A549 (cell line): Measurements from ENCODE around the gene IRAK1. TPM values are rescaled to one million over a fixed set of nuclear protein-coding genes. Genes with fewer than 3 reads are reported as not detected.

Source experiments
- ATAC-seq, 2 experiments: fragments of 200-7000 bp in 1 of 2; fragments of >200 bp in 1 of 2; cut with Nextera tagmentation in 1 of 2; cut with Tn5 transposase in 1 of 2; 3 replicates each; pipeline versions ENCODE4 v1.8.0 to v1.9.1; 2018 to 2020; ENCODE audit warnings: mild to moderate bottlenecking in 1 of 2, moderate library complexity in 1 of 2
- CTCF ChIA-PET: fragments of 300-600 bp; sonication (Branson Sonifier 250); formaldehyde crosslinking; extraction: SDS; loops from one replicate; lab custom pipeline; 2021; ENCODE audit warnings: antibody characterized with exemption, inconsistent platforms; lab: Yijun Ruan, JAX
- POLR2A ChIA-PET: fragments of 350-600 bp; formaldehyde crosslinking; extraction: SDS; loops from one replicate; lab custom pipeline; 2021; ENCODE audit warnings: antibody characterized with exemption, inconsistent platforms; lab: Yijun Ruan, JAX
- DNase-seq, 2 experiments: peaks; one replicate each; pipeline versions ENCODE4 v3.0.0 to v3.0.0-alpha.2; 2011 to 2016; ENCODE audit warnings: low read depth in 1 of 2, low spot score in 1 of 2
- FAIRE-seq: peaks from 2 replicates; lab custom pipeline; 2011; peaks lifted over from hg19 to GRCh38; lab: Jason Lieb, UNC
- H3K27ac ChIP-seq, 2 experiments: fragments of >200 bp; sonication (Bioruptor Twin); formaldehyde crosslinking; 3 replicates each; pipeline ENCODE4 v1.5.1; 2016 to 2017
- H3K4me1 ChIP-seq: fragments of >200 bp; sonication (Bioruptor Twin); formaldehyde crosslinking; 3 replicates; pipeline ENCODE4 v1.6.1; 2016
- H3K4me2 ChIP-seq: fragments of >200 bp; sonication (Bioruptor Twin); formaldehyde crosslinking; 3 replicates; pipeline ENCODE4 v1.6.1; 2016
- H3K4me3 ChIP-seq: fragments of >200 bp; sonication (Bioruptor Twin); formaldehyde crosslinking; 3 replicates; pipeline ENCODE4 v1.5.1; 2016
- H3K9me3 ChIP-seq: fragments of >200 bp; sonication (Bioruptor Twin); formaldehyde crosslinking; 3 replicates; pipeline ENCODE4 v1.6.1; 2016
- BCL3 ChIP-seq: fragments of >200 bp; sonication (Bioruptor Twin); formaldehyde crosslinking; IDR thresholded peaks from 3 replicates; pipeline ENCODE4 v1.6.1; 2016
- CBX2 ChIP-seq: fragments of 200-600 bp; sonication (generic); IDR thresholded peaks from 2 replicates; pipeline ENCODE4 v1.6.1; 2016; ENCODE audit warnings: low read depth, mild to moderate bottlenecking, borderline replicate concordance
- CBX8 ChIP-seq: fragments of 200-600 bp; sonication (generic); IDR thresholded peaks from 2 replicates; pipeline ENCODE4 v1.6.1; 2016
- CTCF ChIP-seq: fragments of >200 bp; sonication (Bioruptor Twin); formaldehyde crosslinking; IDR thresholded peaks from 3 replicates; pipeline ENCODE4 v1.5.1; 2016
- ELK1 ChIP-seq: fragments of 150-350 bp; IDR thresholded peaks from 2 replicates; pipeline ENCODE4 v1.6.1; 2014; ENCODE audit warnings: low read depth, mild to moderate bottlenecking, low read length
- EP300 ChIP-seq, 2 experiments: fragments of >200 bp; sonication (Bioruptor Twin); formaldehyde crosslinking; IDR thresholded peaks; 2 replicates in 1 of 2; 3 replicates in 1 of 2; pipeline ENCODE4 v1.6.1; 2016 to 2017
- ESRRA ChIP-seq: fragments of 150-350 bp; IDR thresholded peaks from 2 replicates; pipeline ENCODE4 v1.6.1; 2014; ENCODE audit warnings: mild to moderate bottlenecking, low read length, borderline replicate concordance
- HEYL ChIP-seq: fragments of 250-450 bp; sonication (Bioruptor Pico); IDR thresholded peaks from 2 replicates; pipeline ENCODE4 v1.8.0; 2021; ENCODE audit warnings: mild to moderate bottlenecking, moderate library complexity
- HOXB5 ChIP-seq: fragments of 250-450 bp; sonication (Bioruptor Pico); IDR thresholded peaks from 2 replicates; pipeline ENCODE4 v1.5.0; 2020; ENCODE audit warnings: mild to moderate bottlenecking, moderate library complexity
- JUN ChIP-seq, 2 experiments: fragments of >200 bp; sonication (Bioruptor Twin); formaldehyde crosslinking; IDR thresholded peaks; 2 replicates in 1 of 2; 3 replicates in 1 of 2; pipeline ENCODE4 v1.6.1; 2016 to 2017
- JUNB ChIP-seq: fragments of >200 bp; sonication (Bioruptor Twin); formaldehyde crosslinking; IDR thresholded peaks from 2 replicates; pipeline ENCODE4 v1.6.1; 2016
- NFE2L2 ChIP-seq: fragments of 150-350 bp; conservative IDR thresholded peaks from 2 replicates; pipeline ENCODE4 v1.6.1; 2014; ENCODE audit warnings: low read length
- NR3C1 ChIP-seq: fragments of >200 bp; sonication (Bioruptor Twin); formaldehyde crosslinking; IDR thresholded peaks from 3 replicates; pipeline ENCODE4 v1.6.1; 2017
- RCOR1 ChIP-seq: fragments of 150-350 bp; IDR thresholded peaks from 2 replicates; pipeline ENCODE4 v1.6.1; 2014; ENCODE audit warnings: antibody characterized with exemption, low read length, low read depth
- RNF2 ChIP-seq: fragments of 200-600 bp; sonication (generic); IDR thresholded peaks from 2 replicates; pipeline ENCODE4 v1.6.1; 2016; ENCODE audit warnings: low read depth, mild to moderate bottlenecking, antibody characterized with exemption, moderate library complexity, borderline replicate concordance
- TP53 ChIP-seq: fragments of 250-450 bp; sonication (Bioruptor Pico); IDR thresholded peaks from 2 replicates; pipeline ENCODE4 v1.5.0; 2021; ENCODE audit warnings: mild to moderate bottlenecking, moderate library complexity
- ZNF302 ChIP-seq: fragments of 250-450 bp; sonication (Bioruptor Pico); IDR thresholded peaks from 2 replicates; pipeline ENCODE4 v1.9.0; 2021; ENCODE audit warnings: inconsistent platforms, mild to moderate bottlenecking, moderate library complexity
- WGBS: methylation state at CpG from one replicate; pipeline ENCODE4 v1.1.6; 2017; ENCODE audit errors: missing lambda C conversion rate; 5-methylcytosine and 5-hydroxymethylcytosine counted together
- polyA plus RNA-seq, 4 experiments: library from polyadenylated mRNA; depleted of rRNA in 3 of 4; stranded (reverse); fragments of >200 nt; fragmentation: RNase III in 1 of 4; extraction: RNeasy Plus Mini Kit Qiagen cat#74134 plus additional on column Dnase treatment in 1 of 4; gene quantifications; 2 replicates in 3 of 4; 3 replicates in 1 of 4; pipeline ENCODE4 v1.2.3, GENCODE V29; 2011 to 2017

Gene IRAK1
- polyA plus RNA-seq, 2 of the 4 experiments (the other 2 are of a cell fraction) = 73.1 to 177 TPM

- POLR2A ChIA-PET = interaction anchor here (0.5 kb wide), 1 partner anchor 80 kb away, joined by 3 read pairs; no protein-coding TSS in a partner anchor
- WGBS = 92% methylated on average over 13 of the region's 13 CpGs
Measured at GRCh38 chrX:154040863-154041262, 21.2 kb upstream of the IRAK1 start.

GRCh38 chrX:154040307-154040756 lies 20.6 kb upstream of the IRAK1 start:
- no peak overlapping the region for H3K4me3 ChIP-seq
- CTCF ChIA-PET = interaction anchor here (1.2 to 2.5 kb wide), 3 partner anchors 11 to 27 kb away, joined by 3 to 14 read pairs (median 4); no protein-coding TSS in a partner anchor
- peak; percentile 43 to 76; a peak in 5 of 6 replicates for ATAC-seq
- TF ChIP-seq HEYL (CRISPR knock-in tag) = no peak
- no peak for TF ChIP-seq ZNF302
- no peak for TF ChIP-seq HOXB5 (CRISPR knock-in tag)
- TF ChIP-seq NR3C1 = no peak
- no peak for TF ChIP-seq BCL3
- no peak for TF ChIP-seq CBX8
- TF ChIP-seq EP300 (IDR thresholded peaks at IDR 0.05) = no peak; a peak in 1 of 5 replicates
- DNase-seq = no peak
- H3K9me3 ChIP-seq = no peaks in the 10 kb centered on the region
- POLR2A ChIA-PET = interaction anchor here (0.5 to 1.0 kb wide), 3 partner anchors 19 to 80 kb away, joined by 3 read pairs; no protein-coding TSS in a partner anchor
- peaks cover 49% of the 10 kb centered on the region for H3K4me1 ChIP-seq
- H3K4me2 ChIP-seq = peak overlapping the region; percentile 23; the same call in 2 of the 3 replicates
- 60% methylated on average over 7 of the region's 7 CpGs for WGBS
- FAIRE-seq = peak; percentile 96
- H3K27ac ChIP-seq = peak overlapping the region; percentile 61 to 67; a peak in 5 of 6 replicates

More at GRCh38 chrX:154040863-154041262, 21.2 kb upstream of the IRAK1 start:
- Histone ChIP-seq H3K4me3 (no peak overlapping the region), H3K4me2 (peak overlapping the region; percentile 23; the same call in 2 of the 3 replicates), H3K27ac (peak overlapping the region; percentile 48 to 67; a peak in 4 of 6 replicates), H3K9me3 (no peaks in the 10 kb centered on the region), H3K4me1 (peaks cover 55% of the 10 kb centered on the region)
- ATAC-seq (no peak), DNase-seq (no peak), FAIRE-seq (no peak)
- TF ChIP-seq ZNF302 (no peak), ELK1 (no peak), CTCF (no peak), ESRRA (no peak)
- CTCF ChIA-PET = interaction anchor here (1.2 to 2.5 kb wide), 3 partner anchors 11 to 27 kb away, joined by 3 to 14 read pairs (median 4); no protein-coding TSS in a partner anchor

GRCh38 chrX:154039577-154039976 lies 19.9 kb upstream of the IRAK1 start:
- Histone ChIP-seq H3K9me3 (no peaks in the 10 kb centered on the region), H3K4me2 (no peak overlapping the region), H3K27ac (peak overlapping the region; percentile 61 to 67; a peak in 5 of 6 replicates), H3K4me3 (no peak overlapping the region)
- FAIRE-seq (no peak), ATAC-seq (no peak)
- POLR2A ChIA-PET = interaction anchor here (0.8 to 1.0 kb wide), 2 partner anchors 18 to 69 kb away, joined by 3 read pairs; no protein-coding TSS in a partner anchor
- CTCF ChIA-PET = interaction anchor here (1.0 to 2.5 kb wide), 3 partner anchors 10 to 26 kb away, joined by 4 to 14 read pairs (median 4); no protein-coding TSS in a partner anchor
- no peak for TF ChIP-seq NFE2L2
- no peak for TF ChIP-seq JUN (IDR thresholded peaks at IDR 0.05)
- no peak for TF ChIP-seq JUNB
- no peak for TF ChIP-seq TP53
- no peak for TF ChIP-seq CBX2
- no peak for TF ChIP-seq RCOR1
- no peak for TF ChIP-seq RNF2
- TF ChIP-seq, all 56 proteins: peak for 0
- no peak for DNase-seq
- WGBS = 96% methylated on average over 11 of the region's 11 CpGs
- H3K4me1 ChIP-seq = peaks cover 42% of the 10 kb centered on the region
